Right renal cortex interstitium (tissue), 3 donors: Measurements from ENCODE around the gene MYO3A. TPM values are rescaled to one million over a fixed set of nuclear protein-coding genes. Genes with fewer than 3 reads are reported as not detected.

Experiments
- DNase-seq, 3 donors: peaks; one replicate each; pipeline ENCODE4 v3.0.0-alpha.2; 2013; ENCODE audit warnings: low read depth in 3 of 3, low spot score in 2 of 3
- polyA plus RNA-seq, 3 donors: library from polyadenylated mRNA; unstranded; fragments of 120-200 nt; gene quantifications; one replicate each; pipeline ENCODE4 v1.2.1, GENCODE V29; 2013; ENCODE audit not compliant: insufficient read length in 3 of 3

Gene MYO3A
- polyA plus RNA-seq, 3 donors = 5.8 to 6.4 (median 6.2) TPM

DNA sequence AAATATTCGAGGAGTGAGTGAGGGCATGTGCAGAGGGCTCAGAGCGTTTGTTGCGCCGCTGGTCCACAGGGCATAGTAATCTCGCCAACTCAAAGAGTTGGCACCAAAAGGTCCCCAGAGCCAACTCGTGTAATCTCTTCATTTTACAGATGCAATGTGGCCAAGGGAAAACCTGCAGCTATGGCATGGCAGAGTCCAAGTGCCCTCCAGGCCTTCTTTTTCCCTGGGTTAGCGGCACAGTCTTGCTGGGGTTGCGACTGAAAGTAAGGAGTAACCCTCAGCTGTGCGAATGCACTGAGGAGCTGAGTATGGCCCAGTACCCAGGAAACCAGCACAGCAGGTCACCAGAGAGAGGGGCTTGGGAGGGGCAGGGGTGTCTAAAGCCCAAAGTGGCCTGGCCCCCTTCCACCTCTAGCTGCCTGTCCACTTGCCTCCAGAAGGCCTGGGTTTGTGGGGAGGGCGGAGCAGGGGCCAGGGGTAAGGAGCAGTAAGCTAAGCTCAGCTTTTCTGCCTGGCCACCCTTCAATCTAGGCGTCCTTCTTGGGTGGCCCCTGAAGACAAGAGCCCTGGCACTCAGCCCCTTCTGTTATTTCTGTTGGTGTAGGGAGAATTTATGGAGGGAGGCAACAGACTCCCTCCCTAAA is 279.2 kb downstream of the MYO3A start:
- DNase-seq = no peak

DNA sequence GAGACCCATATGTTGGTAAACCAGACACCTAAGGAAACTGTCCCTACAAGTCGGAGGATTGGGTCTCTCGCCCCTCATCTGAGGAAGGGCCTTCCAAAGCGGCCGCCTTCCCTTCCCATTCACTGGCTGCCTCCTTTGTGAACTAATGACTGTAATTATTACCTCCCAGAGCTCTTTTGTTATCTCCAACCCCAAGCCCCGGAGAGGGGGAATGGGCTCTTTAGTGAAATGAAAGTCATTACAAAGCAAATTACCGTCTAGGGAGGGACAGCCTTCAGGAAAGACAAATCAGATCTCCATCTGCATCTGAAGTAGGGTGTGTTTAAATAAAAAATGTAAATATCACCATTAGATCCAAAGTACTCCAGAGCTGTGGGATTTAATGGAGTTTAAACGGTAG is 280.0 kb downstream of the MYO3A start:
- no peak for DNase-seq

DNA sequence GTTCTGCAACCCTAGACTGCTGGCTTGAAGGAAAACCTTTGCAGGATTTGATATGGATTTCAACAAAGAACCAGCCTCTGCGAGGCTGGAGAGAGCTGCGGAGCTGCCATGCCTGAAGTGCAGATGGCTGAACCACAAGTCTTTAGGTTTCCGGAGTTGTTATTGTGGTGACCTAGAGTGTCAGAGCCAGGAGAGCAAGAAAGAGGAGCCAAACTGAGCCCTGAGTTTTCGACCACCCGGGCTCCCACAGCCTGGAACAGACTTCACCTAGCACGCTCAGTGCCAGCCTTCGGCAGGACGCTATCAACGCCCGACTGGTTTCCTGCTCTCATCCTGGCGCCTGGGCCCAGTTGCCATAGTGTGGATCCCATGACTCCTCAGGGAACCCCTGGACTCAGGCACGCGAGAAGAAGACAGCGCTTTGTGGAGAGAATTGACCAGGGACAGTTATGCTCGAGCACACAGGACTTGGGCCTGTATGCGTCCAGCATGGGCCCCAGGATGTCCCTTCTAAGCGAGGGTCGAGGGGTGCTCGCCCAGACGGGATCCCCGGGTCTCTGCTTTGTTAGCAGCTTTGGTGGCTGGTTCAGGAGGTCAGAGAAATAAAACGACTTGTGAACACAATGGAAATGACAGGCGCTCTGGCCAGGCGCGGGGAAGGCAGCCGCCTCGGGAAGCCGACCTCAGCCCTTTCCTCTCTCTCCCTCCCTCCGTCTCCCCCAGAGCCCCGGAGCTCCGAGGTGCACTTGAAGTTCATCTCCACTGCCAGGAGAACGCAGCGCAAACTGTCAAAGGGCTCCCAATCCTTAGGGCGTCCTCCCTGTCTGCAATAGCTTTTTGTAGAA is 280.7 kb downstream of the MYO3A start:
- no peak for DNase-seq

DNA sequence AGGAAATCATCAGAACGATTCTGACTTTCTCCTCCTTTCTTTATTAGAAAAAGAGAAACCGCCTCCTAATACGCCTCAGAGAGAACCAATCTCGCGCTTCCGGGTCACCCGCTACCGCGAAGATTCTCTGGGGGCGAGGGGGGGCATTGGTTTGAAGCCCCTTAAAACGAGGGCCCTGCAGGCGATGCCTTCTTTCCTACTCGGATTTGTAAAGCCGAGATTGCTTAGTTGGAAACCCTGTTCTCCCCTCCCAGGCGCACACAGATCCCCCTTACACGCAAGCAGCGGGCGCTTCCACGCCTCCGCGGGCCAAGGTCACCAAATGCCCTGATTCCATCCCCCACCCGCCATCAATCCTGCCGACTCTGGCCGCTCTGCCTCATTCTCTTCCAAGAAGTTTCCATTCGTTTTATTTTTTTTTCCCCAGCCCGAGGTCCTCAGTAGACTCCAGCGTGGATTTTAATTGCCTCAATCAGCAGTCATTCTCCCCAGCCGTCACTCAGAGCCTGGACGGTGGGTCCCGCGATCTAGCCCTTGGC is 281.4 kb downstream of the MYO3A start:
- no peak for DNase-seq

DNA sequence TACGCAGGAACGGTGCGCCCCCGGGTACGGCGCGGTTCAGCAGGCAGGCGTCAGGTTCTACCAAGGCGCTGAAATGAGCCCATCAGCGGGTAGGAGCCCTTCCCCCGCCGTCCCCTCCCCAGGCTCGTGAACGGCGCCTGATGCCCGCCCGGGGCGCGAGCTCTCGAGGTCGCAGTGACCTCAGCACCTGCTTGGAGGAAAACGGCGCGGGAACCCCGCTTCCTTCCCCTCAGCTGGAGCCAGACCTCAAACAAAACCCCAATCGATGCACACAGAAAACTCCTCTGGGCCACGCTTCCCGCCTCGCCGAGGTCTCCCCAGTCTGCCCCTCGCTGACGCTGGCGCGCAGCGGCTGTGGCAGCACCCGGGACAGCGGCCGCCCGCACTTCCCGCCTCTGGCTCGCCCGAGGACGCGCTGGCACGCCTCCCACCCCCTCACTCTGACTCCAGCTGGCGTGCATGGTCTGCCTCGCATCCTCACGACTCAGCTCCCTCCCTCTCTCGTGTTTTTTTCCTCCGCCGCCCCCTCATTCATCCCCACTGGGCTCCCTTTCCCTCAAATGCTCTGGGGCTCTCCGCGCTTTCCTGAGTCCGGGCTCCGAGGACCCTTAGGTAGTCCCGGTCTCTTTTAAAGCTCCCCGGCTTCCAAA is 282.0 kb downstream of the MYO3A start:
- no peak for DNase-seq

DNA sequence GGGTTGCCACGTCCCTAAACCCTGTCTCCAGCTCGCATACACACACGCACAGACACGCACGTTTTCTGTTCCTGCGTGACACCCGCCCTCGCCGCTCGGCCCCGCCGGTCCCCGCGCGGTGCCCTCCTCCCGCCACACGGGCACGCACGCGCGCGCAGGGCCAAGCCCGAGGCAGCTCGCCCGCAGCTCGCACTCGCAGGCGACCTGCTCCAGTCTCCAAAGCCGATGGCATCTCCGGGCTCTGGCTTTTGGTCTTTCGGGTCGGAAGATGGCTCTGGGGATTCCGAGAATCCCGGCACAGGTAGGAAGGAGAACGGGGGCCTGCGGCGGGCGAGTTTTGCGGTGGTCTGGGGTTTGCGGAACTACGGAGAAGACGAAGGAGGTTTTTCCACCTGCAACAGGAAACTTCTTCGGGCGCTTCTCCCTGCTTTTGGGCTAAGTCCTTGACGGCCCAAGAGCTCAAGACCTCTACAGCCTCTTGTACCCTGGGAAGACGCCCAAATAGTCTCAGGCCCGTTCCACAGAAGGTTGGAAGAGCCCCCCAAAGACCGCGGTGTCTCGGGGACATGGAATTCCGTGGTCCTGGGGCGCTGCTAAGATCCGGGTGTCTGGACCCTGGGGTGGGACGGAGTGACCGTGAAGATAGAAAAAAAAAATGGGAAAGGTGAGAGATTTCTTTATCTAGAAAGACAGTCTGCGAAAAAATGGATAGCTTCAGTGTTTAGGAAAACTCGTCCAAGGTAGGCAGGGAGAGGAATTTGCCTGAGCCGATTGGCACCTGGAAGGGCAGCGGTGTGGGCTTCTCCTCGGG is 282.8 kb downstream of the MYO3A start, which contains the start of gene GAD2:
Gene GAD2, plus strand, starts transcription at position 190 of the 811 bp plus-strand sequence. Its CDS starts 36 bp downstream, at position 226.
- no peak for DNase-seq

DNA sequence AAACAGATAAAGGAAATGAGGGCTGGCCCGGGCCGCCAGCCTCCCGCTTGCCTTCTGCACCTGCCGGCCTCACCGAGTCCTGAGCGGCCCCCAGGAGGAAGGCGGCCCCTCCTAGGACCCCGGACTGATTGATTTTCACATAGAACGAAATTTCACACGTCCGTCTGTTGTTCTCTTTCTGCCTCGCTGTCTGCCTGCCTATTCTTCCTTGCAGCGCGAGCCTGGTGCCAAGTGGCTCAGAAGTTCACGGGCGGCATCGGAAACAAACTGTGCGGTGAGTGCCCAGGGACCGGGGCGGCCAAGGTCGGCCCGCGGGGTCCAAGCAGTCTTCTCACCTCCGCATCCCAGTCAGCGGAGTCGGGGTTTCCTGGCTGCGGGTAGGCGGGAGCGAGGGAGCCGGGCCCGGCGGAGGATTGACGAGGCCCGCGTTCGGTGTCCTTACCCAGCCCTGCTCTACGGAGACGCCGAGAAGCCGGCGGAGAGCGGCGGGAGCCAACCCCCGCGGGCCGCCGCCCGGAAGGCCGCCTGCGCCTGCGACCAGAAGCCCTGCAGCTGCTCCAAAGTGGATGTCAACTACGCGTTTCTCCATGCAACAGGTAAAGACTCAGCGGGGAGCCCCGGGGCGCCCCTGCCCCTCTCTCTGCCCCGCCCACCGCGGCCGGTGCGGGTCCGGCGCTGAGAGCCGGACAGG is 283.5 kb downstream of the MYO3A start:
- DNase-seq = no peak

DNA sequence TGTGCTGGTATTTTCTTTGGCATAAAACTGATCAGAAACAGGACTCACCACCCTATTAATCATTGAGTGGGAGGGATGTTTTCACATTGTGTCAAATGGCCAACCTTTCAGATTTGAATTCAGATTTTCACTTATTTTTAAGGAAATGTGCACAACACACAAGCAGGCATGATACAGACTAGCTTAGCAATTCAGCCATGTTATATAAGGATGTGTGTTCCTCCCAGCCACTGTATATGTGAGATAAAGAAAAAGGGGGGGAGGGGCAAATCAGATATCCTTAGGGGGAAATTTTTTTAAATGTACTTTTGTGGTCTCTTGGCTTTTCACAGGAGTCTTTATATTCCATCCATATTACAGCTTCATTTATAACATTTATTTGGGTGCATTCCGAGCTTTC is 285.6 kb downstream of the MYO3A start:
- no peak for DNase-seq

DNA sequence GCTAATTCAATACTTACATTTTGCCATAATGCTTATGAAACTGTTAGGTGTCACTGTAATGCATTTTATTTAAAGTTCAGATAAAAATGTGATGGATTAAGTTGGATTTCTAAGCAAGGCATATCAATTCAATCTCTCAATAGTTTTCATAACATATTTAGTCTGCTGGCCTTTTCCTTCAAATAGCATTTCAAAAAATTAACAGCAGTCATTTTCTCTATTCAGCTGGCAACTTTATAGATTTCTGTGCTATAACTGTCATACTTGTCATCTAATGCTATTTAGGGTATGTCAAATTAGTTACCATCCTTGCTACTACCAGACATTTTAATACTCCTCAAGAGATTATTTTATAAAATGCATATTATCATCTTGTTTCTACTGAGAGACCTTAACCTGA is 286.9 kb downstream of the MYO3A start:
- DNase-seq = no peak

DNA sequence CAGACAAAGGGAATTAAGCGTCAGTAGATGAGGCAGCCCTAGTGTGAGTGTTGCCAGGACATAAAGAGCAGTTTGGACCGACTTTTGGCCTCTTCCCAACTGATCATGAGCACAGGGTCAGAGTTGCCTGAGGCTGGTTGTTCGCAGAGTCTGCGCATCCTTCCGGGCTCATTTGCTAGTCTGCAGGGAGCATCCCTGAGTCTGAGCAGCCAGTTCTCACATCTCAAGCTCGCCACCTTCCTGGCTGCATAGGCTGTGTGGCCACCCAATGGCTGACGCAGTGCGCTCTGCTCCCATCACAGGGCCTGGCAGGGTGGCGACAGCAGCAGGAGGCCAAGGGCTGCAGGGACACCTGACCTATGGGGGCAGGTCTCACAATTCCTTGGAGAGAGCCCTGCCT is 287.5 kb downstream of the MYO3A start:
- no peak for DNase-seq

DNA sequence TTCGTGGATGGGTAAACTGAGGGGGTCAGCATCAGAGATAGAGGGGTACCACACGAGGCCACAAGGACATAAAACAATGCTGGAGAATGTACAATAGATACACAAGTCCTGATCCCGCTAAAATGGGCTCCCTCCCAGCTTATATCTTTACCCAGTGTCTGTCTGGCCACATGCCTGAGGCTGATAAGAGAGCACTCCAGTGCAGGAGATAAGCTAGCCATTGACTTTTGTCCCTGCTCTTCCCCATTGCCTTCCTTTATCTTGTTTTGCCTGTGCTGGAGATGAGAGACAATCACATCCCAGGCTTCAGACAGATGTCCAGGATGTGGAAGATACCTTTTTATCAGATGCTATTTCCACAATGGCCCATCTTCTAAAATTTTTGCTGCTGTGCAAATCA is 288.5 kb downstream of the MYO3A start:
- no peak for DNase-seq

DNA sequence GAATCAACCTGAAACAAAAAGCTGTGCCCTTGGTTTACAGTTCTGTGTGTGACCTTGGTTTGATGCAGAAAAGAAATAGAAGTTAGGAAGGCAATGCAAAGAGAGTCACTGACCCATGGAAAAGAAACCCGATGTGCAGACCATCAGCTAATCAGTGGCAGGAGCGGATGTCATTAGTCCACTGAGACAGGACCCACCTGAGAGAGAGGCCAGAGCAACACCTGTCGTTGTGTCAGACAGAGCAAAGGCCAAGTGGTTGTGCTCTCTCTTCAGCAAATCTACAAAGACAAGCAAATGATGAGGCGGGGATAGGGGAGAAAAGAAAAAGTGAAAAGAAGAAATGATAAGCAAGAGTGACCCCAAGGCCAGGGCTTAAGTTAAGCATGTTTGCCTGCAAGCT is 291.3 kb downstream of the MYO3A start:
- no peak for DNase-seq

DNA sequence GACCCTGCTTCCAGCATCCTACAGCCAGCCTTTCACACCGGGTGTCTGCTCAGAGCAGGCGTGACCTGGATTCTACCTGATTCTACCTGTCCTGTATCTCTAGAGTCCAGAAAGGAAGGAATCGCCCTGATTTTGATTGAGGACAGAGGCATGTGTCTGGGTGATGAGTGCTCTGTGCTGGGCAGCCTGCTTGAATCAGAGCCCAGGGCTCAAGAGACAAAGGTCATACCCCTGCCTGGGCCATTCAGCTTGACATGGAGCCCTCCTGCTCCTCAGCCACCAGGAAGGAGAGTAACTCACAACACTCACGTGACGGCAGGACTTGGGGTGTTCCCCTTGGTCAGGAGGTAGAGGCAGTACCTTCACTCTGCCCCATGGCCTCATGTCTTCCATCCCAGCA is 293.8 kb downstream of the MYO3A start:
- DNase-seq = no peak

DNA sequence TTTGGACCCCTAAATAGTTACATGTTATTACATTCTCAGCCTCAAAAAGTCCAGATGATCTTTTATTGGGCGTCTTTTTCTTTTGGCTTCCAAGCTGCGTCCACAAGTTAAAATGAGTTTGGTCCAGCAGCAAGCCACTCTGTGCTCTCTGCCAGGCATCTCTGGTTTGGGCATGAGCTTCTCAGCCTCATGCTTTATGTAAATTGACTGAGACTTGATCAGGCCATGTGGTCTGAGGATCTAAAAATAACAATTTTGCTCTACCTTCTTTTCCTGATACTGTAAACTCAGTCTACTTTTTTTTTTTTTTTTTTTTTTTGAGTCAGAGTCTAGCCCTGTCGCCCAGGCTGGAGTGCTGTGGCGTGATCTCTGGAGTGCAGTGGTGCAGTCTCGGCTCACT is 298.1 kb downstream of the MYO3A start:
- DNase-seq = no peak

DNA sequence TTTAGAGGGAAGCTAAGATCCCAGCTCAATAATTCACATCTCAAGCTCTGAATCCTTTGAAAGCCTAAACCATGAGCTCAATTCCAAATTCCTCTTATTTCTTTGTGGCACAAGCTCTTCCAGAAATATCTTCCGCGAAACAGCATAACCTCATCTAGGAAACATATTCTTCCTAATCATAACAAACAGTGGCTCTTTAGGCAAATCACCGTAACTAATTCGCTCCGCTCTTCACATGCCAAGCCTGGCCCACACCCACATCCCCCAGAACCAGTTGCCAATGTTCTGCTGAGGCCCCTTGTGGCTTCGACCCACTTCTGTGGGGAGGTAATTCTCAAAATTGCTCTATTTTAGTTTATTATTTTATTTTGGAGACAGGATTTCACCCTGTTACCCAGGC is 301.7 kb downstream of the MYO3A start:
- no peak for DNase-seq

DNA sequence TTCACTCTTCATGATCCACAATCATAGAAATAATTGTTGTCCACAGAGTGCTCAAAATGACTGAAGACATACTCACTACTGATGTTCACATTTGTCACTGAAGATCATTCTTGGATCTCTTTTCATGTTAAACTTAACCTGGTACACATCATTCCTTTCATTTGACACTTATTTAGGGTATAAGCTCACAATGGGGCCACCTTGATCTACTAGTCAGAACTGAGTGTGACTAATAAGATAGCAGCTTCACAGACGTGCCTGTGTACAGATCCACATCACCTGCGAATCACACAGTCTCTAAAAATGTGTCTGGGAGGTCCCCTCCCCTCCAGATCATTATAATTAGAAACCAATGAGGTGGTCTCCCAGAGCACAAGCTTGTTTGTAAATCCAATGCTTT is 304.3 kb downstream of the MYO3A start:
- DNase-seq = no peak

DNA sequence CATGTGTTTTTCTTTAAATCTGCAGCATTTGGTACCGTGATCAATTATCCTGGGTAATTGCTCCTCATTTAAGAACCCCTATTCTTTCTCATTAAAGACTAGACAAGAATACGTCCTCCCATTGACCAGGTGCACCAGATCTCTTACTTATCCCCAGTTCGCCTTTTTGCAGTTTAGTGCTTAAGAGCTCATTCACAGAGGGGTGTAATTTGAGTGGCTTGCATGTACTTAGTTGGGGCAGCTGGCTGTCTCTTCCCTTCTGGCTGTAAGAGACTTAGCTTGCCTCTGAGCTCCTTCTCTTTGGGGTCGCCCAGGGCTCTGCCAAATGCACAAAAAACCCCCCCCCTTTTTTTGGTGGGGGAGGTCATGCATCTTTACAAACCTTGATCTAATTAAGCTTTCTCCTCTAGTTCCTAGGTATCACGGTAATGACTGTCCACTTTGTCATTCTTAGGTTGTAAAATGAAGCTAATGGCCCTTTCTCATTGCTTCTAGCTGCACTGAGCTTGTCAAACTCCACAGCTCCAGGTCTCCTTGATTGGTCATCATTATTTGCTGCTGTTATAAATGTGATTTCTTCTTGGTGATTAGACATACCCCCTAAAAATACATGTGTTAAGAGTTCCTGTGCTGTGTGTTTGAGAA is 308.8 kb downstream of the MYO3A start:
- DNase-seq = peak in 2 of 3 donors; percentile 33 to 45

DNA sequence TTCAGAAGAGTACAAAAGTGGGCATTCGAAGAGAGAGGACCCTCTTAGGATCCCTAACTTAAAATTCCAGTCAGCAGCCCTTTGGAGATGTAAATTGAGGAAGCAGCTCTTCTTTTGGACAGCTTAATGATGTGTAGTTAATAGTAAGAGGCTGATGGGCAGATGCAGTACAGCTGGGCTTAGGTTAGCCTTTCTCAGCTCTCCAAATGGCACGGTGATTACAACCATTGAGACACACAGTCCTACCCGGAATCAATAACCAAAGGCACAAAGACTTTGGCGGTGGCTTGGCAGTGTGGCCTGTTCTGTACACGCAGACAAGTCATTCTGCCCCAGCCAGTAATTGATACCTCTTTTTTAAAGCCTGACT is 309.3 kb downstream of the MYO3A start:
- peak in 1 of 3 donors; percentile 30 for DNase-seq

DNA sequence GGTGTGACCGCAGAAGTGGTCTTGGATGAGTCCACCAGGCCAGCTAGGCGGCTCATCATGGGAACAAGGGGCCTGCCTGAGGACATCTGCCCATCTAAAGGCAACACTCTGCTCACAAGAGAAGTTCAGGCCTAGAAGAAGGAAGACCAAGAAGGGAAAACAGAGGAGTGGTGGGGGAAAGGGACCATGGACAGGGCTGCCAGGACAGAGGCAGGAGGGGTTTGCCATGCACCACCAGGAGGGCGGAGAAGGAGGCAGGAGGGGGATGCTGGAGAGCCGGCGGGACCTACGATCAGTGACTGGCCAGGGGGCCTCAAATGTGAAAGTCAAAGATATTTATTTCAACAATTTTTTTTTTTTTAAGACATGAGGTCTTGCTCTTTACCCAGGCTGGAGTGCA is 315.7 kb downstream of the MYO3A start:
- DNase-seq = no peak

DNA sequence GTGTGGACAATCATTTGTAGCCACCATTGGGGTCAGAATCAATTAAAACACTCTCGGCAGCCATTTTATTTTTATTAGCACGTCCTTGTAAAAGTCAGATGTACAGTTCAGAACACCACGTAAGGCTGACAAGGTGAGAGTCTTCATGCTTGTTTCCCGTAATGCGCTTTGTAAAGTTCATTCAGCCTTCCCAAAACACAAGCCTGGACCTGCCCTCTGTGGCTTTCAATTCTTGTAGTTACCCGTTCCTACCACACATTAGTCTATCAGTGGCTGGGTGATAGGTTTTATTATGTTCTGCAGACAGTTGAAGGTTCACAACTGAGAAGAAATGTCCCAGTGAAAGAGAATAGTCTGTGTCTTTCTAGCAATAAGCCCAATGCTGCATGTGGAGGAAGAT is 317.9 kb downstream of the MYO3A start:
- DNase-seq = no peak
